HG02798 (cell line): ENCODE measurements around the gene SOX15.
A peak's percentile ranks its signal among the peaks of the same experiment; 100 is the strongest.
"Not testable (repeated sequence)": the region's sequence is repeated elsewhere in the genome, so short reads cannot be mapped to it uniquely, and the experiment has no call there.

Source experiments
- ATAC-seq: cut with Tn5 transposase; IDR thresholded peaks from one replicate; pipeline ENCODE4 v1.9.1; 2021; ENCODE audit warnings: mild to moderate bottlenecking; ENCODE audit not compliant: unreplicated experiment, poor library complexity

The SOX15 gene

DNA sequence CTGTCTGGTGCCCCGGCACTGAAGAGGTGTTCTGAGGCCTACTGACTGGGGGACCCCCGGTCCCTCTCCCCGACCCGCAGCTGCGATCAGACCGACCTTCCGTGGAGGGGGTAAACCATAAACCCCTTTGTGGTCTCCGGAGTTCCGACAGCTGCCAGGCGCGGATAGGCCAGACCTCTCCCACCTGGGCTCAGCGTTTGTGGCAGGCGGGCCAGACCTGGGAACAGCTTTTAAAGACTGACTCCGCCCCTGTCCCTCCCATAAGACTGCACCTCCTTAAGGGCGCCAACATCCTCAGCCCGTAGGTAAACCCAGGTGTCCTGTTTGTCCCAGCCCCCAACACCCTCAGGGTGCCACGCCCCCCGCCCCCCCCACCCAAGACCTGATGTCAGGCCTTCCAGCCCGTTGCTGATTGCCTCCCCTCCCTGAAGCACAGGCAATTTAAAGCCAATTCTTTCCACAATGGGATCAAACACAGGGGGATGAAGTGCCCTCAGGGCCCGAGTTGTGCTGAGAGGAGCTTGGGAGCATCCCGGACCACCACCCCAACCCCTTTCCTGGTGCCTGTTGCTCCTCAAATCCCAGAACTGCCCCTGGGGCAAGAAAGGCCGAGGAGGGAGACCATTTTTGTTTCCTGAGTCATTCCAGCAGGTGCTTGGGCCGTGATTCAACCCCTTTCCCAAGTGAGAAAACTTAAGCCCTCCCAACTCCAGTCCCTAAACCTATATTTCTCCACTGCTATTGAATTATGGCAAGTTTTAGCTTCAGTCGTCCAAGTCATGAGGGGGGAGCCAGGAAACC is at the start of gene SOX15:
Gene SOX15, minus strand, starts transcription at position 204 of the 801 bp plus-strand sequence. CDS start 418 bp downstream, outside the sequence.
- ATAC-seq = no peak

DNA sequence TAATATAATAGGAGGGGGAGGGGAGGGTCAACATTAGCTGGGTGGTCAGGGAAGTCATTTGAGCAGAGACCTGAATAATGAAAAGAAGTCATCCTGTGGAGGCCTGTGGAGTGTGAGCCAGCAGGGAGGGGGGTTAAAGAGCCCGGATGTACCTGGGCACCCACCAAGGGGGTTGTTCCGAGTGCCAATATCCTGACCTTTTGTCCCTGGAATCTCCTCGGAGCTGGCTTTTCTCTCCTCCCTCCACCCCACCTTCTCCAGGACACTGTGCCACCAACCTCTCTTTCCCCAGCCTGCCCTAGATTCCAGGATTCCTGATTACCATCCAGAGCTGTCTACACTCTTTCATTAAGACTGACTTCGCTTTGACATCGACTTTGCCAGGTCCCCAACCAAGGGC is 46.3 kb upstream of the SOX15 start:
- no peak for ATAC-seq

DNA sequence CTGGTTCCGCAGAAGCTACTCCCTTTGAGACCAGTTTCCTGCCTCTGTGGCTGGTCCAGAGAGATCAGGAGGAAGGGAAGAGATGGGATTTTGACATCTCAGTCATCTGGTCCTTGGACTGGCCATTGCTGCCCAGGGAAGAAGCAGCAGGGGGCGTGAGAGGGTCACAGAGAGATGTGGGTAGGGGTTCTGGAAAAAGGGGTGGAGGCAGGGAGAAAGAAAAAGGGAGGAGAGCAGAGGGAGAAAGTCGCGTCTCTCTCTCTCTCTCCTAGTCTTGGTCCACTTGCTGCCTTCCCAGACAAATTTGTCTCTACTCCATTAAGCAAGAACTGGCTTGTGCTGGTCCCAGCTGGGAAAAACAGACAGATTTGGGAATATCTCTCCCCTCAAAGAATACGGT is 44.5 kb upstream of the SOX15 start:
- no peak for ATAC-seq

DNA sequence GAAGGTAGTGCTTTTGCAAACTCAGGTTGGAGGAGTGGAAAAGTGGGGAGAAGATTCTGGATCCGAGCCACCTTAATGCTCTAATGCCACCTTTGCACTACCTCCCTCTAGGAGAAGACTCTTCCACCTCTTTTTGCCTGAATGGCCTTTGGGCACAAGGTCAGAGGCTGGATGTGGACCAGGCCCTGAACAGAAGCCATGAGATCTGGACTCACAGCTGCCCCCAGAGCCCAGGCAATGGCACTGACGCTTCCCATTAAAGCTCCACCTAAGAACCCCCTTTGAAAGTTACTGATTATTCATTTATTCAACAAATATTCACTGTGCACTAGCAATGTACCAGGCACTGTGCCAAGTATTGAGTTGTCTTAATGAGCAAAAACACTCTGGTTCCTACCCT is 43.2 kb upstream of the SOX15 start:
- ATAC-seq = no peak

DNA sequence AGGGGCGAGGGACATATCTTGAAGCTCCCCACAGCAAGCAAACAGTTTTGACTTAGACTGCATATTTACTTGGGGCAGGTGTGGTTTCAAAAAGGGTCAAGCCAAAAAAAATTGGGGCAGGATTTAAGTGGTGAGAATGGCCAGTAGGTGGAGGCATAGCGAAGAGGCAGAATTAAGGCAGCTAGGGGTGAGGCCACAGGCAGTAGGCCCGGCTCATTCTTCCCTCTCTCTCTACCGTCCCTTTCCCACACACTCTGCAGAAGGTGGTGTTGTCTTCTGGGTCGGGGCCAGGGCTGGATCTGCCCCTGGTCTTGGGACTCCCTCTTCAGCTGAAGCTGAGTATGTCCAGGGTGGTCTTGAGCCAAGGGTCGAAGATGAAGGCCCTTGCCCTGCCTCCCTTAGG is 42.6 kb upstream of the SOX15 start:
- no peak for ATAC-seq

DNA sequence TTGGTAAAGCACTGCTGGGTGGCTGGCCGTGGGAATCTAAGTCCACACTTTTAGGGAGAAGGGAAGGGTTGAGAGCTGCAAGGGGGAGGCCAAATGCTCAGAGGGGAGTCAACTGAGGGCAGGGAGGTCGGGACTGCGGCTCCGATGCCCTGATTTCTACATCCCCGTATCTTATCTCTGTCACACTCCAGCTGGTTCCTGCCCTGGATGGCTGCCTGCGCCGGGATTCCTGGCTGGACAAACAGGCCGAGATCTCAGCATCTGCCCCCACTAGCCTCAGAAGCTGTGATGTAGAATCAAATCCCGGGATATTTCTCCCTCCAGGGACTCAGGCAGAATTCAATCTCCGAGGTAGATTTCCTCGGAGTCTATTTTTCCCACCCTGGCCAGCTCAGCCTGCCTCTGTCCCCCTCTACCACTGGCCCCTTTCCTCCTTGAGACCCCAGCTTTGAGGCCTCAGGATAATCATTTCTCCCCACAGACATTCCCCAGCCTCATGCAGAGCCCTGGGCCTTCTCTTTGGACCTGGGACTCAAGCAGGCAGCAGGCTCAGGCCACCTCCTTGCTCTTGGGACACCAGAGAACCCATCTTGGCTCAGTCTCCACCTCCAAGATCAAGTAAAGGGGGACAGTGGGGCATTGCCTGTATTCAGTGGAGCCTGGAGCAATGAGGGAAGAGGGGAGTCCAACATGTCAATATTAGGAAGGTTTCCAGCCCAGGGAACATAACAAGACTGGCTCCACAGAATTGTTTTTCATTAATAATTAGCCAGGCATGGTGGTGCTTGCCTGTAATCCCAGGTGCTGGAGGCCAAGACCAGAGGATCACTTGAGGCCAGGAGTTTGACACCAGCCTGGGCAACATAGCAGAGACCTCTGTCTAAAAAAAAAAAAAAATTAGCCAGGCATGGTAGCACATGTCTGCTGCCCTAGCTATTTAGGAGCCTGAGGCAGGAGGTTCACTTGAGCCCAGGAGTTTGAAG is 41.8 kb upstream of the SOX15 start:
- no peak for ATAC-seq

DNA sequence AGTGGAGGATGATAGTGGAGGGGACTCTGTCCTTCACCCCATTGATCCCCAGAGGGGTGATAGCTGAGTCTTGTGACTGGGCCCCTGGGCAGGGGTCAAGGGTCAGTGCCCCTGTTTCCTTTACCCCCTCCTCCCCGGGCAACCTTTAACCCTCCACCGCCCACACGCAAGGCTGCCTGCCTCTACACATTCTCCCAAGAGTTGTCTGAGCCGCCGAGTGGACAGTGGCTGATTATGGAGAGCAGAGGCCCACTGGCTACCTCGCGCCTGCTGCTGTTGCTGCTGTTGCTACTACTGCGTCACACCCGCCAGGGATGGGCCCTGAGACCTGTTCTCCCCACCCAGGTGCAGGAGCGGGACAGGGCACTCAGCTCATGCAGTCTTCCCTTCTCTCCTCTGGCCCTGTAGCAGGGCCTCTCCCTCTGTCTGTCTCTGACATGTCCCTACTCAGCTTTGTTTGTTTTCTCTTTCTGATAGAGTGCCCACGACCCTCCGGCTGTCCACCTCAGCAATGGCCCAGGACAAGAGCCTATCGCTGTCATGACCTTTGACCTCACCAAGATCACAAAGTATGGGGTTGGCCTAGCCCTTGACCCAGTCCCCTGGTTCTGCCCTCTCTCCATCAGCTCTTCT is 40.2 kb upstream of the SOX15 start, which contains the start of gene SHBG:
Gene SHBG, plus strand, starts transcription at position 197 of the 633 bp plus-strand sequence. Its CDS starts 38 bp downstream, at position 235.
- ATAC-seq = no peak

DNA sequence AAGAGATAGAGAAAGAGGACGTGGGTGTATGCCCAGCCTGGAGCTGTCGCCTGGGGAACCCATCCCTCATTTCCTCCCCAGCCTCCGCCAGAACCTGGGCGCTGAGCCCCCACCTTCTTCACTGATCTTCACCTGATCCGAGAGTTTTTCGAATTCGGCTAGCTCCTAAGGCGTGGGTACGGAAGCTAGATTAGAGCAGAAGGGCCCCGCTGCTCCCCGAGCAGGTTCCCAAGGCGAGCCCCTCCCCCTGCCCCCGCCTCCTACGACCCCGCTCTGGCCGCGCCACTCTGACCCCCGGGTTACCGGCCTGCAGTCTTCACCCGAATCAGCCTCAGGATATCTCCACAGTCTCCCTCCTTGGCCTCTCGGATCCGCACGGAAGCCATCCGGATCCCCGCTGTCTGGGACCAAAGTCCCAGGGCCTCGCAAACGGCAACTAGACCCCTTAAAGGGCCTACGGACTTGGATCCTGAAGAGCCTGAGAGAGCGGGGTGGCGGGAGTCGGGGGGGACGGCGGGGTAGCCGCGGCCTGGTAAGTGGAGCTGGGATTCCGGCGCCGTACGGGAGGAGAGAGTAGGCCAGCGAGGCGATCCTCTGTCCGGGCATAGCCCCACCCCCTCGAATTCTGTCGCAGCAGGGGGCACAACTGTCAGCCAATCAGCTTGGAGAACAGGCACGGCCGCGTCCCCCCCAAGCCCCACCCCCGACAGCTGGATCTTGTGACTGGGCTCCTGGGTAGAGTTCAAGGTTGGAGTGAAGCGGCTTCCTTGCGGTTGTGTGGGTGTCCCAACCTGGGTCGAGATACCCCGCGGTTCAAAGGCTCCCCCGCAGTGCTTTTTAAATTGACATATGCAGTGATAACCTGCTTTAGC is 37.6 kb upstream of the SOX15 start, which contains the start of gene SAT2:
Gene SAT2, minus strand, starts transcription at position 572 of the 872 bp plus-strand sequence. Its CDS starts 186 bp downstream, at position 386.
- peak; percentile 90 for ATAC-seq

DNA sequence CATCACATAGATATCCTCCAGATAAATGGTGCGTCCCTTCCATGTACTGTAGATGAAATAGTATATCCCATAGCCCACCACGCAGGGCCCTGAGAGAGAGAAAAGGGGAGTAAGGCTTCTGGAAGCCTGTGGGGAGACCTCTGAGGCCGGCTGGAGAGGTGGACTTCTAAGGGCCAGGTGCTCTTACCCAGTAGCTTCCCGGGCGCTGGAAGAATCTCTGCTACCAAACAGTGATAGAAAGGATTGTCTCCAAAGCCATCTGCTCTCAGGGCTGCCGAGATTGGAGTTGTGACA is 37.0 kb upstream of the SOX15 start:
- no peak for ATAC-seq

DNA sequence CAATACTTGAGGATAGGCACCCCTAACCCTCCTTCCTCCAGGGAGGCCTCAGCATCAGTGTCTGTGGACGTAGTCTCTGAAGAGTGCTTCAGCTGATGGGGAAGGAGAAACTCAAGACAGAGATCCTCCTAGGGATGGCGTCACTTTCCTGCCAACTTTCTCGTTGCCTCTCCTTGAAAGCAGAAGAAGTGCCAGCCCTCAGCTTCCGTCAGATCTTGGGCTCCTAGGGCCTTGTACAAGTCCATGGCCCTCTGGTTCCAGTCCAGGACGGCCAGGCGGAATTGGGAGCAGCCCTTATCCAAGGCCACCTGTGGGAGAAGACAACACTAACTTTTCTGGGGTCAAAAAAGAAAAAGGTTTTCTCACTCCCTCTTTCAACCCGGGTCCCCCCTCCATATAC is 36.4 kb upstream of the SOX15 start:
- ATAC-seq = no peak

DNA sequence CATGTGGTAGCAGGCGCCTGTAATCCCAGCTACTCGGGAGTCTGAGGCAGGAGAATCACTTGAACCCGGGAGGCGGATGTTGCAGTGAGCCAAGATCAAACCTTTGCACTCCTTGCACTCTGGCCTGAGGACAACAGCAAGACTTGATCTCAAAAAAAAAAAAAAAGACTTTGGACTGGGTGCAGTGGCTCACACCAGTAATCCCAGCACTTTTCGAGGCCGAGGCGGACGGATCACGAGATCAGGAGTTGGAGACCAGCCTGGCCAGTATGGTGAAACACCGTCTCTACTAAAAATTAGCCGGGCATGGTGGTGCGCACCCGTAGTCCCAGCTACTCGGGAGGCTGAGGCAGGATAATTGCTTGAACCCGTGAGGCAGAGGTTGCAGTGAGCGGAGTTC is 35.9 kb upstream of the SOX15 start:
- ATAC-seq = not testable (repeated sequence)

DNA sequence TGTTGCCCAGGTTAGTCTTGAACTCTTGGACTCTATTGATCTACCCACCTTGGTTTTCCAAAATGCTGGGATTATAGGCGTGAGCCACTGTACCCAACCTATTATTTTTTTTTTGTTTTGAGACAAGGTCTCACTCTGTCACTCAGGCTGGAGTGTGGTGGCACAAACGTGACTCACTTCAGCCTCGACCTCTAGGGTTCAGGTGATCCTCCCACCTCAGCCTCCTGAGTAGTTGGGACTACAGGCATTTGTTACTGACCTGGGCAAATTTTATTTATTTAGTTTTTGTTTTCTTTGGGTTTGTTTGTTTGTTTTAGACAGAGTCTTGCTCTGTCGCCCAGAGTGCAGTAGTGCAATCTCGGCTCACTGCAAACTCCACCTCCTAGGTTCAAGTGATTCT is 33.8 kb upstream of the SOX15 start:
- ATAC-seq = no peak

DNA sequence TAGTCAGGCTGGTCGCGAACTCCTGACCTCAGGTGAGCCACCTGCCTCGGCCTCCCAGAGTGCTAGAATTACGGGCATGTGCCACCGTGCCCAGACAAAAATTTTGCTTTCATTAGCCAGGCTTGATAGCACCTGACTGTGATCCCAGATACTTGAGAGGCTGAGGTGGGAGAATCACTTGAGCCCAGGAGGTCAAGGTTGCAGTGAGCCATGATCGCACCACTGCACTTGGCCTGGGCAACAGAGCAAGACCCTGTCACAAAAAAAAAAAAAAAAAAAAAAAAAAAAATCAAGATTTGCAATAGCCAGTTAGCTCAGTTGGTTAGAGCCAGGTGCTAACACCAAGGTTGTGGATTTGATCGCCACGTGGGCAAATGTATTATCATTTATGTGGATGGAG is 30.9 kb upstream of the SOX15 start:
- no peak for ATAC-seq

DNA sequence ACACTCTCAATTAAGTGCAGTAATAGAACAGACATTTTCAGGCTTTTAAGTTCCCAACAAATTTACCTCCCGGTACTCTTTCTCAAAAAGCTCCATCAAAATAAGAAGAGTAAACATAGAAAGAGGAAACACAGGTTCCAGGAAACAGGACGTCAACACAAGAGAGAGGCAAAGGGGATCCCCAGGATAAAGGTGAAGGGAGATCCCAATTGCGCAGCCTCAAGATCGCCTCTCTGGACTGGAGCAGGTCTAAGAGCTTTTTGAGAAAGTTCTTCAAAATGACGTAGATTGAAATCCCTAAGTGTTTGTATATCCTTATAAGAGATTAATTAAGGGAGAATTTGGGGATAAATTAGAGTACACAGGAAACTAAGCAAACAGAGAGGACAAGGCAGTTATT is 28.7 kb upstream of the SOX15 start:
- ATAC-seq = no peak

DNA sequence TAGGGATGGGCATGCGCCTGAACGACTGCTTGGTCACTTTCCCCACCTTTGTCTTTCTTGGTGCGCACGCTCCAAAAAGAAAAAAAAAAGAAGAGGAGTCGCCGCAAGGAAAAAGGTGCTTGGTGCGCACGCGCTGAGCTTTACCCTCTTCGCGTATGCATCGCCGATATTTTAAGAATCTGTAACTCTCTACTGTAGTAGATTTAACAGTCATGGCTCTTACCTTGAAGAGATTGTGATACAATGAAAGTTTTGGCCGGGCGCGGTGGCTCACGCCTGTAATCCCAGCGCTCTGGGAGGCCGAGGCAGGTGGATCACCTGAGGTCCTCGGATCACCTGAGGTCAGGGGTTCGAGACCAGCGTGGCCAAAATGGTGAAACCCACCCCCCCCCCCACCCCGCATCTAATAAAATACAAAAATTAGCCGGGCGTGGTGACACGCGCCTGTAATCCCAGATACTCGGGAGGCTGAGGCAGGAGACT is 25.4 kb upstream of the SOX15 start:
- ATAC-seq = no peak

DNA sequence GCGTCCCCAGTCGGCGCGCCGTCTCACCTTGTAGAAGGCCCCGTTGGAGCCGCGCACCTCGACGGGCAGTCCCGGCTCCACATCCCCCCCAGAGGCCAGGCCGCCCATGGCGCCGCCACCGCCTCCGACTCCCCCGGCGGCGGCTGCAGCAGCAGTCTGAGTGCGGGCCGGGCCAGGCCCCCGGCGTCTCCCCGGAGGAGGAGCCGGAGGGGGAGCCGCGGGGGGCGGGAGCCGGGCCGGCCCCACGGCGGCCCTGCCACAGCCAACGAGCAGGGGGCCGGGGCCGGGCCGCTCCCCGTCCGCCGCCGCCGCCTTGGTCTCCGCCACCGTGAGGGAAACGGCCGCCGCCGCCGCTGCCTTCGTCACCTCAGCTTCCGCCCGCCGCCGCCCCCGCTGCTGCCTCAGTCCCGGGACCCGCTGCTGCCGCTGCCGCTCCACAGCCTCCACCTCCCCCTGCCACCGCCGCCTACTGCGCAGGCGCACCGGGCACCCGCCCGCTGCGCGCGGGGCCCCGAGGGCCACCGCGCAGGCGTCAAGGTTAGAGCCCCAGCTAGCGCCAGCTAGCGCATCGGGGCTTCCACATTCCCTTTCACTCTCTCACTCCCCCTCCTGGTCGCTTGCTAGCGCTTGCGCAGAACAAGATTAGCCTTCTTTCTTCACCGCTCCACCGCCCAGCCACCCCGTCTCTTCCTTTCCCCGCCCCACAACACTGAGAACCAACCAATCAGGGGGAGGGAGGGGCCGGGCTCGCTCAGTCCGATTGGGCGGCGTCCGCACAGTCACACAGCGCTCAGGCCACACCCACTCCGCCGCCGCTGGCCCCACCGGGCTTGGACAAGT is 24.8 kb upstream of the SOX15 start, which contains the start of gene FXR2:
Gene FXR2, minus strand, starts transcription at position 473 of the 840 bp plus-strand sequence. Its CDS starts 365 bp downstream, at position 108.
- ATAC-seq = peak; percentile 91

DNA sequence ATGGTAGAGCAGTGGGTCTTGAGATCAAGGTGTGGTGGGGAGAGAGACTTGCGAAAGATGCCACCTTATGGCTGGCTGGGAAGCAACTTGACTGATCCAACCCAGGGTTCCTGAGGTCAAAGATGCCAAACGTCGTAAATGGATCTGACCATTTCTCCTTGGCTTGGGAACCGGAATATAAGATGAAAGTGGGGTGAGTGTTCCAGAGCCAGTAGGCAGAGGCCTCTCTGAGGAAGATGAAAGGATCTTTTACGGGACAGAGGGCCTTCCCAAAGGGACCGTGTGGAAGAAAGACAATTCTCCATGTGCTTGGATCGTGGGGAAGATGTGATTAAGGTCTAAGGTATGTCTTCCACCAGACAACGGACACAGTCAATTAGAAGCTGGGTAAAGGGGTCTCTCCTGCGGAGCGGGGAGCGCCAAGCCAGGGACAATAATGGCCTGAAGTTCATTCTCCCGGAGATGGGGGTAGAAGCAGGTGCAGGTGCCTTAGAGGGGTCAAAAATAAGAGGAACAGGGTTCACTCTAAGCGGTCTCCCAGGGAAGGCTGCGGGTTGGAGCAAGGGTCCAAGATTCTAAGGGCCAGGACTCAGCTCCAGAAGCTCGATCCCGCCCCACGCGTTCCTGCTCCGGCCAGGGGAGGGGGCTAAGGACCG is 24.0 kb upstream of the SOX15 start:
- no peak for ATAC-seq

DNA sequence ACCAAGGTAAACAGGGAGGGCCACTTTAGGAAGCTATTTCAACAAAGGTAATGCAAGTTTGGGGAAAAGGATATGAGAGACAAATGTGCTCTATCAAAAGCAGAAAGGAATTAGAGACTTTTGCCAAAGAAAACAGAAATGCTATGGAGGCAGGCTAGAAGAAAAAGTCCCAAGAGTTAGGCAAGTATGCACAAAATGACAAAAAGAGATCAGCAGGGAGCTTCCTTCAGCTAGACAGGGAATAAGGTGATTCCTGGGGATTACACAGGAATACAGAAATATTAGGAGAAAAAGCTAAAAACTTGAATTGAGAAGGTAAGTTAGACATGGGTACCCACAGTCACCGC is 22.4 kb upstream of the SOX15 start:
- no peak for ATAC-seq
